DOHH2 (cell line): Measurements from ENCODE around the gene FRMD8.

Experiments
- H3F3A ChIP-seq: fragments of 200-600 bp; sonication (generic), shearing (Covaris generic); 2 replicates; pipeline ENCODE4 v1.6.0; 2016; ENCODE audit warnings: antibody characterized with exemption, mild to moderate bottlenecking; ENCODE audit not compliant: control insufficient read depth, insufficient read depth
- H3K27ac ChIP-seq: fragments of 200-600 bp; sonication (generic); 2 replicates; pipeline ENCODE4 v1.5.1; 2014; ENCODE audit warnings: low read depth, mild to moderate bottlenecking, low read length, moderate library complexity
- H3K27me3 ChIP-seq: fragments of 200-600 bp; sonication (generic); 2 replicates; pipeline ENCODE4 v1.6.1; 2014; ENCODE audit warnings: mild to moderate bottlenecking, low read length, mixed read lengths; ENCODE audit not compliant: control insufficient read depth
- H3K36me3 ChIP-seq: fragments of 200-600 bp; sonication (generic); 2 replicates; pipeline ENCODE4 v1.6.1; 2014; ENCODE audit warnings: mild to moderate bottlenecking, low read length, moderate library complexity, mixed read lengths; ENCODE audit not compliant: control insufficient read depth
- H3K4me1 ChIP-seq: fragments of 200-600 bp; sonication (generic); 2 replicates; pipeline ENCODE4 v1.6.1; 2014; ENCODE audit warnings: mild to moderate bottlenecking, low read length, mixed read lengths; ENCODE audit not compliant: control insufficient read depth
- H3K4me2 ChIP-seq: fragments of 200-600 bp; sonication (generic); 2 replicates; pipeline ENCODE4 v1.6.0; 2014; ENCODE audit warnings: mild to moderate bottlenecking, low read length, moderate library complexity
- H3K4me3 ChIP-seq: fragments of 200-600 bp; sonication (generic); 2 replicates; pipeline ENCODE4 v1.5.1; 2014; ENCODE audit warnings: mild to moderate bottlenecking, low read length, mixed read lengths
- H3K79me2 ChIP-seq: fragments of 200-600 bp; sonication (generic); 2 replicates; pipeline ENCODE4 v1.6.1; 2014; ENCODE audit warnings: mild to moderate bottlenecking, low read length, mixed read lengths; ENCODE audit not compliant: control insufficient read depth
- H3K9me2 ChIP-seq: fragments of 200-600 bp; sonication (generic); replicated peaks from 2 replicates; pipeline ENCODE4 v1.6.1; 2014; ENCODE audit warnings: mild to moderate bottlenecking, low read length, mixed read lengths; ENCODE audit not compliant: control insufficient read depth
- H3K9me3 ChIP-seq: fragments of 200-600 bp; sonication (generic); 2 replicates; pipeline ENCODE4 v1.6.1; 2014; ENCODE audit warnings: antibody characterized with exemption, low read length, mixed read lengths; ENCODE audit not compliant: control insufficient read depth, insufficient read depth
- H4K20me1 ChIP-seq: fragments of 200-600 bp; sonication (generic); 2 replicates; pipeline ENCODE4 v1.6.0; 2014; ENCODE audit warnings: low read depth, mild to moderate bottlenecking, antibody characterized with exemption, low read length, moderate library complexity; ENCODE audit not compliant: control insufficient read depth, insufficient read depth
- CTCF ChIP-seq: fragments of 200-600 bp; sonication (generic); IDR thresholded peaks from one replicate; pipeline ENCODE4 v1.5.1; 2014; ENCODE audit warnings: antibody characterized with exemption, mild to moderate bottlenecking, low read depth, low read length; ENCODE audit not compliant: poor library complexity, severe bottlenecking
- EZH2phosphoT487 ChIP-seq: fragments of 200-600 bp; sonication (generic); IDR thresholded peaks from 2 replicates; pipeline ENCODE4 v1.6.1; 2017; ENCODE audit warnings: borderline replicate concordance, mild to moderate bottlenecking, antibody characterized with exemption, low read length, moderate library complexity, mixed read lengths

Gene FRMD8

GRCh38 chr11:65341856-65342255 lies 44.6 kb upstream of the FRMD8 start:
- Histone ChIP-seq H3K27me3 (no peaks in the 10 kb centered on the region), H3K79me2 (peaks cover 36% of the 10 kb centered on the region), H4K20me1 (no peaks in the 10 kb centered on the region), H3K36me3 (peaks cover 83% of the 10 kb centered on the region), H3K4me2 (no peak overlapping the region), H3F3A (no peaks in the 10 kb centered on the region), H3K9me3 (no peaks in the 10 kb centered on the region), H3K4me3 (no peak overlapping the region), H3K9me2 (no peaks in the 10 kb centered on the region), H3K27ac (no peak overlapping the region), H3K4me1 (no peaks in the 10 kb centered on the region)
- TF ChIP-seq EZH2phosphoT487 (no peak), CTCF (no peak)

GRCh38 chr11:65351511-65351910 lies 34.9 kb upstream of the FRMD8 start:
- no peaks in the 10 kb centered on the region for H3K79me2 ChIP-seq
- peaks cover 19% of the 10 kb centered on the region for H3F3A ChIP-seq
- TF ChIP-seq EZH2phosphoT487 = no peak
- TF ChIP-seq CTCF = no peak
- H3K4me3 ChIP-seq = no peak overlapping the region
- H3K27me3 ChIP-seq = no peaks in the 10 kb centered on the region
- peaks cover 53% of the 10 kb centered on the region for H3K36me3 ChIP-seq
- H3K27ac ChIP-seq = no peak overlapping the region
- no peaks in the 10 kb centered on the region for H3K9me2 ChIP-seq
- H4K20me1 ChIP-seq = peaks cover 3% of the 10 kb centered on the region; the same call in 1 of the 2 replicates
- peaks cover 15% of the 10 kb centered on the region for H3K4me1 ChIP-seq
- no peak overlapping the region for H3K4me2 ChIP-seq
- H3K9me3 ChIP-seq = no peaks in the 10 kb centered on the region

GRCh38 chr11:65352783-65353182 lies 33.7 kb upstream of the FRMD8 start:
- Histone ChIP-seq H3K9me2 (no peaks in the 10 kb centered on the region), H3K4me1 (peaks cover 15% of the 10 kb centered on the region), H3F3A (peaks cover 19% of the 10 kb centered on the region), H4K20me1 (peaks cover 3% of the 10 kb centered on the region; the same call in 1 of the 2 replicates), H3K9me3 (no peaks in the 10 kb centered on the region), H3K79me2 (no peaks in the 10 kb centered on the region), H3K36me3 (peaks cover 50% of the 10 kb centered on the region), H3K4me2 (no peak overlapping the region), H3K27ac (no peak overlapping the region), H3K4me3 (no peak overlapping the region), H3K27me3 (no peaks in the 10 kb centered on the region)
- peak; percentile 47 for TF ChIP-seq CTCF
- no peak for TF ChIP-seq EZH2phosphoT487
